IMR-90 (cell line): ENCODE measurements around the gene OR1K1. TPM values are rescaled to one million over a fixed set of nuclear protein-coding genes. Genes with fewer than 3 reads are reported as not detected.

Experiments
- ATAC-seq: fragments of 200-7000 bp; cut with Tn5 transposase; 2 replicates; pipeline ENCODE4 v1.9.1; 2020; ENCODE audit warnings: low read depth, mild to moderate bottlenecking, moderate library complexity
- BruUV-seq: library from RNA; stranded (reverse); fragments of 400-500 nt; replicated peaks from 2 replicates; lab custom pipeline; 2021; lab: Mats Ljungman, UMichigan
- CTCF ChIA-PET: fragments of 300-600 bp; formaldehyde crosslinking; extraction: SDS; loops from one replicate; lab custom pipeline; 2021; ENCODE audit warnings: antibody characterized with exemption; lab: Yijun Ruan, JAX
- POLR2A ChIA-PET: fragments of 300-600 bp; sonication (Branson Sonifier 250); formaldehyde crosslinking; loops from one replicate; lab custom pipeline; 2022; ENCODE audit warnings: antibody characterized with exemption; ENCODE audit not compliant: unreplicated experiment; lab: Charles Lee
- DNase-seq: peaks from one replicate; pipeline ENCODE4 v3.0.0; 2013
- H2AFZ ChIP-seq: replicated peaks from 2 replicates; pipeline ENCODE3; 2013; ENCODE audit warnings: low read length, mild to moderate bottlenecking; ENCODE audit not compliant: poor library complexity
- H2AK5ac ChIP-seq: 2 replicates; pipeline ENCODE4 v1.6.1; 2013; ENCODE audit warnings: low read depth, low read length, inconsistent platforms
- H2AK9ac ChIP-seq: replicated peaks from 2 replicates; pipeline ENCODE3; 2013; ENCODE audit warnings: mild to moderate bottlenecking, low read depth, low read length, moderate library complexity; ENCODE audit not compliant: poor library complexity
- H2BK120ac ChIP-seq: 2 replicates; pipeline ENCODE4 v1.6.1; 2013; ENCODE audit warnings: low read depth, low read length, inconsistent platforms
- H2BK15ac ChIP-seq: 3 replicates; pipeline ENCODE4 v1.6.1; 2013; ENCODE audit warnings: low read depth, low read length, inconsistent platforms
- H2BK20ac ChIP-seq: 2 replicates; pipeline ENCODE4 v1.6.1; 2013; ENCODE audit warnings: low read depth, mild to moderate bottlenecking, inconsistent platforms, low read length, moderate library complexity
- H2BK5ac ChIP-seq: 2 replicates; pipeline ENCODE4 v1.6.1; 2013; ENCODE audit warnings: mild to moderate bottlenecking, low read depth, low read length, inconsistent platforms; ENCODE audit not compliant: poor library complexity, severe bottlenecking
- H3K14ac ChIP-seq: replicated peaks from 2 replicates; pipeline ENCODE4 v1.6.1; 2013; ENCODE audit warnings: low read depth, low read length, inconsistent platforms
- H3K18ac ChIP-seq: 2 replicates; pipeline ENCODE4 v1.6.1; 2013; ENCODE audit warnings: low read depth, low read length, control low read depth
- H3K23ac ChIP-seq: 2 replicates; pipeline ENCODE4 v1.6.1; 2013; ENCODE audit warnings: low read depth, low read length, inconsistent platforms
- H3K27ac ChIP-seq: 2 replicates; pipeline ENCODE4 v1.5.1; 2013; ENCODE audit warnings: mild to moderate bottlenecking, control low read depth, low read length; ENCODE audit not compliant: insufficient read depth
- H3K27me3 ChIP-seq: 2 replicates; pipeline ENCODE4 v1.6.1; 2013; ENCODE audit warnings: low read length; ENCODE audit not compliant: control insufficient read depth, insufficient read depth
- H3K36me3 ChIP-seq: 2 replicates; pipeline ENCODE4 v1.6.1; 2013; ENCODE audit warnings: low read length, mixed read lengths; ENCODE audit not compliant: control insufficient read depth, insufficient read depth
- H3K4ac ChIP-seq: 2 replicates; pipeline ENCODE4 v1.6.1; 2013; ENCODE audit warnings: low read depth, low read length, inconsistent platforms
- H3K4me1 ChIP-seq: 2 replicates; pipeline ENCODE4 v1.6.1; 2013; ENCODE audit warnings: low read length, mixed read lengths; ENCODE audit not compliant: control insufficient read depth, insufficient read depth
- H3K4me2 ChIP-seq: 2 replicates; pipeline ENCODE4 v1.6.1; 2013; ENCODE audit warnings: low read depth, mild to moderate bottlenecking, control low read depth, low read length, moderate library complexity
- H3K4me3 ChIP-seq: 2 replicates; pipeline ENCODE4 v1.5.1; 2013; ENCODE audit warnings: low read depth, mild to moderate bottlenecking, control low read depth, low read length, moderate library complexity; ENCODE audit not compliant: insufficient read depth
- H3K56ac ChIP-seq: 2 replicates; pipeline ENCODE4 v1.6.1; 2013; ENCODE audit warnings: low read length, inconsistent platforms; ENCODE audit not compliant: insufficient read depth; ENCODE audit errors: extremely low read depth
- H3K79me1 ChIP-seq, 2 experiments: 2 replicates each; pipeline ENCODE4 v1.6.1; 2013; ENCODE audit warnings: low read length in 2 of 2, inconsistent platforms in 1 of 2, low read depth in 1 of 2
- H3K9ac ChIP-seq: 2 replicates; pipeline ENCODE4 v1.6.1; 2013; ENCODE audit warnings: low read depth, low read length, control low read depth
- H3K9me1 ChIP-seq: 2 replicates; pipeline ENCODE4 v1.6.1; 2013; ENCODE audit warnings: low read length, inconsistent platforms; ENCODE audit not compliant: insufficient read depth
- H3K9me3 ChIP-seq: 2 replicates; pipeline ENCODE4 v1.6.1; 2013; ENCODE audit warnings: low read length; ENCODE audit not compliant: control insufficient read depth, insufficient read depth
- H4K20me1 ChIP-seq: 2 replicates; pipeline ENCODE4 v1.6.1; 2013; ENCODE audit warnings: low read length, inconsistent platforms; ENCODE audit not compliant: insufficient read depth
- H4K5ac ChIP-seq: 2 replicates; pipeline ENCODE4 v1.6.1; 2013; ENCODE audit warnings: mild to moderate bottlenecking, low read depth, low read length, control low read depth
- H4K8ac ChIP-seq, 2 experiments: 2 replicates each; pipeline ENCODE4 v1.6.1; 2013; ENCODE audit warnings: low read depth in 2 of 2, low read length in 2 of 2, control low read depth in 1 of 2, inconsistent platforms in 1 of 2
- H4K91ac ChIP-seq: 2 replicates; pipeline ENCODE4 v1.6.1; 2013; ENCODE audit warnings: low read depth, low read length, inconsistent platforms; ENCODE audit not compliant: insufficient read depth
- BHLHE40 ChIP-seq: fragments of 150-350 bp; IDR thresholded peaks from 2 replicates; pipeline ENCODE4 v1.6.1; 2016; ENCODE audit warnings: mild to moderate bottlenecking, low read depth, low read length
- CHD1 ChIP-seq: IDR thresholded peaks from 2 replicates; pipeline ENCODE4 v1.6.1; 2012; ENCODE audit warnings: low read depth, low read length, improper control_type of control experiment
- MAFK ChIP-seq: IDR thresholded peaks from 2 replicates; pipeline ENCODE4 v1.6.1; 2012; ENCODE audit warnings: low read depth, low read length, improper control_type of control experiment
- MAZ ChIP-seq: IDR thresholded peaks from 2 replicates; pipeline ENCODE4 v1.6.1; 2012; ENCODE audit warnings: low read depth, mild to moderate bottlenecking, low read length, improper control_type of control experiment, moderate library complexity, borderline replicate concordance
- MXI1 ChIP-seq: IDR thresholded peaks from 2 replicates; pipeline ENCODE4 v1.6.1; 2012; ENCODE audit warnings: low read depth, mild to moderate bottlenecking, low read length, moderate library complexity, borderline replicate concordance
- NFE2L2 ChIP-seq: fragments of 150-350 bp; IDR thresholded peaks from 2 replicates; pipeline ENCODE4 v1.6.1; 2016; ENCODE audit warnings: low read depth, mild to moderate bottlenecking, low read length
- POLR2A ChIP-seq: IDR thresholded peaks from 2 replicates; pipeline ENCODE4 v1.6.1; 2012; ENCODE audit warnings: mild to moderate bottlenecking, low read depth, low read length
- RCOR1 ChIP-seq: IDR thresholded peaks from 2 replicates; pipeline ENCODE4 v1.6.1; 2012; ENCODE audit warnings: mild to moderate bottlenecking, low read length, improper control_type of control experiment; ENCODE audit not compliant: insufficient replicate concordance
- SMC3 ChIP-seq: fragments of 150-350 bp; IDR thresholded peaks from 2 replicates; pipeline ENCODE4 v1.6.1; 2016; ENCODE audit warnings: low read depth, mild to moderate bottlenecking, antibody characterized with exemption, low read length, moderate library complexity
- WGBS, 2 experiments: methylation state at CpG; one replicate each; pipeline versions ENCODE4 v1.1.5 to v1.1.7; 2013; ENCODE audit warnings: missing lambda C conversion rate in 2 of 2; ENCODE audit not compliant: insufficient read length in 1 of 2; ENCODE audit errors: extremely low coverage in 2 of 2; 5-methylcytosine and 5-hydroxymethylcytosine counted together
- dilution Hi-C: fragments of 300-500 bp; cut with HindIII; formaldehyde crosslinking; loops from one replicate; pipeline ENCODE4 v1.14.3; 2018; ENCODE audit warnings: low sequenced_read_pairs; ENCODE audit not compliant: unreplicated experiment
- in situ Hi-C: fragments of 300-500 bp; cut with MboI; formaldehyde crosslinking; loops from 3 replicates; pipeline ENCODE4 v1.14.3; 2019; ENCODE audit warnings: low sequenced_read_pairs, inconsistent platforms, mixed read lengths
- intact Hi-C: fragments of 100-400 bp; cut with micrococcal nuclease; formaldehyde crosslinking; loops from 2 replicates; pipeline ENCODE4 v1.10.0; 2022
- polyA plus RNA-seq, 3 experiments: library from polyadenylated mRNA; depleted of rRNA; stranded (reverse); fragments of >200 nt; gene quantifications; 2 replicates each; pipeline ENCODE4 v1.2.3, GENCODE V29; 2012; ENCODE audit warnings: low replicate concordance in 1 of 3
- total RNA-seq: library from RNA; depleted of rRNA; stranded (reverse); fragments of >200 nt; gene quantifications from 2 replicates; pipeline ENCODE4 v1.2.3, GENCODE V29; 2012
- TF ChIP-seq, protein P1 (sequence below): fragments of 150-350 bp; IDR thresholded peaks from 2 replicates; pipeline ENCODE4 v1.6.1; 2017; ENCODE audit warnings: mild to moderate bottlenecking, antibody characterized with exemption, low read length, low read depth
- TF ChIP-seq, protein P2 (sequence below): conservative IDR thresholded peaks from 2 replicates; pipeline ENCODE4 v1.5.1; 2012; ENCODE audit warnings: mild to moderate bottlenecking, low read depth, low read length, improper control_type of control experiment
- TF ChIP-seq, protein P3 (sequence below): fragments of 150-350 bp; IDR thresholded peaks from 2 replicates; pipeline ENCODE4 v1.6.1; 2016; ENCODE audit warnings: low read depth, mild to moderate bottlenecking, low read length, moderate library complexity, borderline replicate concordance

OR1K1 gene
- total and polyA plus RNA-seq, 2 of the 4 experiments (the other 2 are of a cell fraction): not detected

DNA sequence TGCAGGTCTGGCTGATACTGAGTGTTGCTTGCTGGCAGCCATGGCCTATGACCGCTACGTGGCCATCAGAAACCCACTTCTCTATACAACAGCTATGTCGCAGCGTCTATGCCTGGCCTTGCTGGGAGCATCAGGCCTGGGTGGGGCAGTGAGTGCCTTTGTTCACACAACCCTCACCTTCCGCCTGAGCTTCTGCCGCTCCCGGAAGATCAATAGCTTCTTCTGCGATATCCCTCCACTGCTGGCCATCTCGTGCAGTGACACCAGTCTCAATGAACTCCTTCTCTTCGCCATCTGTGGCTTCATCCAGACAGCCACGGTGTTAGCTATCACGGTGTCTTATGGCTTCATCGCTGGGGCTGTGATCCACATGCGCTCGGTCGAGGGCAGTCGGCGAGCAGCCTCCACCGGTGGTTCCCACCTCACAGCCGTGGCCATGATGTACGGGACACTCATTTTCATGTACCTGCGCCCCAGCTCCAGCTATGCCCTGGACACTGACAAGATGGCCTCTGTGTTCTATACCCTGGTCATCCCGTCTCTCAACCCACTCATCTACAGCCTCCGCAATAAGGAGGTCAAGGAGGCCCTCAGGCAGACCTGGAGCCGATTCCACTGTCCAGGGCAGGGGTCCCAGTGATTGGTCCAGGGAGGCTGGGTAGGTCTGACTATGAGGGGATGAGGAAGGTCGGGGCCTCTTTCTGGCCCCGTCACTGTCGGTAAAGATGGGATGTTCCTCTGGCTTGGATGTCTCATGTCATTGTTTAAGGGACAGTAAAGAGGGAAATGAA is 10.5 kb upstream of the OR1K1 start:
- Histone ChIP-seq H3K23ac (no peak overlapping the region), H2BK15ac (no peak overlapping the region), H3K27ac (no peak overlapping the region), H3K4me2 (no peak overlapping the region), H2BK5ac (no peak overlapping the region), H4K5ac (no peak overlapping the region), H3K36me3 (no peaks in the 10 kb centered on the region), H3K79me1 (no peaks in the 10 kb centered on the region), H3K56ac (no peak overlapping the region), H3K9me3 (no peaks in the 10 kb centered on the region), H3K27me3 (no peaks in the 10 kb centered on the region), H4K20me1 (no peaks in the 10 kb centered on the region), H3K4ac (peak overlapping the region; percentile 15; the same call in 1 of the 2 replicates), H3K14ac (no peak overlapping the region), H3K9me1 (peaks cover 15% of the 10 kb centered on the region), H2AFZ (no peak overlapping the region), H2BK120ac (peak overlapping the region; percentile 64), H4K8ac (no peak overlapping the region), H3K9ac (no peak overlapping the region), H4K91ac (peak overlapping the region; percentile 60), H2AK5ac (no peak overlapping the region), H3K4me3 (no peak overlapping the region), H3K18ac (no peak overlapping the region), H3K4me1 (peaks cover 13% of the 10 kb centered on the region), H2BK20ac (peak overlapping the region; percentile 49), H2AK9ac (no peak overlapping the region)
- DNase-seq: no peak
- ChIA-PET POLR2A (no interaction called here), CTCF (no interaction called here)
- in situ Hi-C loops (no loop called here), dilution Hi-C loops (no loop called here), intact Hi-C loops (no loop called here)
- TF ChIP-seq, protein P1, sequence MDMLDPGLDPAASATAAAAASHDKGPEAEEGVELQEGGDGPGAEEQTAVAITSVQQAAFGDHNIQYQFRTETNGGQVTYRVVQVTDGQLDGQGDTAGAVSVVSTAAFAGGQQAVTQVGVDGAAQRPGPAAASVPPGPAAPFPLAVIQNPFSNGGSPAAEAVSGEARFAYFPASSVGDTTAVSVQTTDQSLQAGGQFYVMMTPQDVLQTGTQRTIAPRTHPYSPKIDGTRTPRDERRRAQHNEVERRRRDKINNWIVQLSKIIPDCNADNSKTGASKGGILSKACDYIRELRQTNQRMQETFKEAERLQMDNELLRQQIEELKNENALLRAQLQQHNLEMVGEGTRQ: no peak
- no peak for TF ChIP-seq MAZ
- TF ChIP-seq BHLHE40: no peak
- TF ChIP-seq, protein P2, sequence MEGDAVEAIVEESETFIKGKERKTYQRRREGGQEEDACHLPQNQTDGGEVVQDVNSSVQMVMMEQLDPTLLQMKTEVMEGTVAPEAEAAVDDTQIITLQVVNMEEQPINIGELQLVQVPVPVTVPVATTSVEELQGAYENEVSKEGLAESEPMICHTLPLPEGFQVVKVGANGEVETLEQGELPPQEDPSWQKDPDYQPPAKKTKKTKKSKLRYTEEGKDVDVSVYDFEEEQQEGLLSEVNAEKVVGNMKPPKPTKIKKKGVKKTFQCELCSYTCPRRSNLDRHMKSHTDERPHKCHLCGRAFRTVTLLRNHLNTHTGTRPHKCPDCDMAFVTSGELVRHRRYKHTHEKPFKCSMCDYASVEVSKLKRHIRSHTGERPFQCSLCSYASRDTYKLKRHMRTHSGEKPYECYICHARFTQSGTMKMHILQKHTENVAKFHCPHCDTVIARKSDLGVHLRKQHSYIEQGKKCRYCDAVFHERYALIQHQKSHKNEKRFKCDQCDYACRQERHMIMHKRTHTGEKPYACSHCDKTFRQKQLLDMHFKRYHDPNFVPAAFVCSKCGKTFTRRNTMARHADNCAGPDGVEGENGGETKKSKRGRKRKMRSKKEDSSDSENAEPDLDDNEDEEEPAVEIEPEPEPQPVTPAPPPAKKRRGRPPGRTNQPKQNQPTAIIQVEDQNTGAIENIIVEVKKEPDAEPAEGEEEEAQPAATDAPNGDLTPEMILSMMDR: no peak
- TF ChIP-seq, protein P3, sequence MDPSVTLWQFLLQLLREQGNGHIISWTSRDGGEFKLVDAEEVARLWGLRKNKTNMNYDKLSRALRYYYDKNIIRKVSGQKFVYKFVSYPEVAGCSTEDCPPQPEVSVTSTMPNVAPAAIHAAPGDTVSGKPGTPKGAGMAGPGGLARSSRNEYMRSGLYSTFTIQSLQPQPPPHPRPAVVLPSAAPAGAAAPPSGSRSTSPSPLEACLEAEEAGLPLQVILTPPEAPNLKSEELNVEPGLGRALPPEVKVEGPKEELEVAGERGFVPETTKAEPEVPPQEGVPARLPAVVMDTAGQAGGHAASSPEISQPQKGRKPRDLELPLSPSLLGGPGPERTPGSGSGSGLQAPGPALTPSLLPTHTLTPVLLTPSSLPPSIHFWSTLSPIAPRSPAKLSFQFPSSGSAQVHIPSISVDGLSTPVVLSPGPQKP: no peak
- TF ChIP-seq POLR2A: no peak
- TF ChIP-seq CHD1: no peak
- no peak for TF ChIP-seq RCOR1
- TF ChIP-seq MXI1: no peak
- no peak for TF ChIP-seq MAFK
- no peak for TF ChIP-seq NFE2L2
- no peak for TF ChIP-seq SMC3
- WGBS, 2 experiments: 96% methylated on average over 21 of the region's 28 CpGs; no CpG with 5 or more reads in 1 of the 2 experiments
- BruUV-seq: no TSS peak
- ATAC-seq: no peak
